Neural cell (in vitro differentiated cells): ENCODE results near the gene BICC1.

Experiments used
- EZH2 ChIP-seq: fragments of 200-600, 300-800 bp; shearing (Covaris generic), sonication (generic); IDR thresholded peaks from 2 replicates; pipeline ENCODE4 v1.6.1; 2014; ENCODE audit warnings: antibody characterized with exemption, low read length, borderline replicate concordance, mild to moderate bottlenecking; ENCODE audit not compliant: insufficient read depth, poor library complexity, severe bottlenecking
- TAF1 ChIP-seq: IDR thresholded peaks from 2 replicates; pipeline ENCODE4 v1.6.1; 2012; ENCODE audit warnings: low read depth
- TF ChIP-seq, protein P1 (sequence below): fragments of 450-650 bp; IDR thresholded peaks from 2 replicates; pipeline ENCODE4 v1.5.1; 2014; ENCODE audit warnings: antibody characterized with exemption, mild to moderate bottlenecking, moderate library complexity; ENCODE audit not compliant: poor library complexity, severe bottlenecking

DNA sequence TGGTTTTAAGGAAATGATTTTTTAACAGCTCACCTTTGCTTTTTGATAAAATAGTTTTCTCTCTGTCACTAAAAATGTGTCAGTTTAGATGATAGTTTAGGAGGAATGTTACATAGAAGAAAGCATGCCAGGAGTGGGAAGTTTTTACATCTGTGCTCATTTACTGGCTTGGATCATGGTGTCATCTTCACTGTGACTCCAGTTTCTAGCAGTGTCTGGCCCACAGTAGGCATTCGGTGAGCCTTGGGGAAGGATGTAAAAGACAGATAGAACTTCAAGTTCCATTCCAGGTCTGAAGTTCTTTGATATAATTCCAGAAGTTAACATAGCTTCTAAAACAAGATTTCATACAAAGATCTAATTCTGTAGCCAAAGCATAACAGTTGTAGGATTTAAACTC, 259.2 kb downstream of the BICC1 start:
- TF ChIP-seq EZH2 = no peak
- TF ChIP-seq, protein P1, sequence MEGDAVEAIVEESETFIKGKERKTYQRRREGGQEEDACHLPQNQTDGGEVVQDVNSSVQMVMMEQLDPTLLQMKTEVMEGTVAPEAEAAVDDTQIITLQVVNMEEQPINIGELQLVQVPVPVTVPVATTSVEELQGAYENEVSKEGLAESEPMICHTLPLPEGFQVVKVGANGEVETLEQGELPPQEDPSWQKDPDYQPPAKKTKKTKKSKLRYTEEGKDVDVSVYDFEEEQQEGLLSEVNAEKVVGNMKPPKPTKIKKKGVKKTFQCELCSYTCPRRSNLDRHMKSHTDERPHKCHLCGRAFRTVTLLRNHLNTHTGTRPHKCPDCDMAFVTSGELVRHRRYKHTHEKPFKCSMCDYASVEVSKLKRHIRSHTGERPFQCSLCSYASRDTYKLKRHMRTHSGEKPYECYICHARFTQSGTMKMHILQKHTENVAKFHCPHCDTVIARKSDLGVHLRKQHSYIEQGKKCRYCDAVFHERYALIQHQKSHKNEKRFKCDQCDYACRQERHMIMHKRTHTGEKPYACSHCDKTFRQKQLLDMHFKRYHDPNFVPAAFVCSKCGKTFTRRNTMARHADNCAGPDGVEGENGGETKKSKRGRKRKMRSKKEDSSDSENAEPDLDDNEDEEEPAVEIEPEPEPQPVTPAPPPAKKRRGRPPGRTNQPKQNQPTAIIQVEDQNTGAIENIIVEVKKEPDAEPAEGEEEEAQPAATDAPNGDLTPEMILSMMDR = no peak
- no peak for TF ChIP-seq TAF1
